ENCODE results near the gene OR52N2.

GRCh38 chr11:5807580-5807979 lies 1.1 kb upstream of the OR52N2 start:
- no peak for TF ChIP-seq CTCF (IDR thresholded peaks at IDR 0.05; ENCODE audit: low read depth, low read length)
- TF ChIP-seq POLR2A (IDR thresholded peaks at IDR 0.05; ENCODE audit: extremely low read depth, insufficient read length), result no peak
- no peak for TF ChIP-seq MAX (IDR thresholded peaks at IDR 0.05; ENCODE audit: low read depth, low read length)
- TF ChIP-seq MYC (IDR thresholded peaks at IDR 0.05; ENCODE audit: low read depth, low read length), result no peak
